CD14-positive monocyte (primary cell): ENCODE measurements around the gene THNSL1. TPM values are rescaled to one million over a fixed set of nuclear protein-coding genes. Genes with fewer than 3 reads are reported as not detected.

ENCODE experiments used
- DNase-seq, 3 donors: peaks; one replicate each; pipeline ENCODE4 v3.0.0-alpha.2; 2011 to 2022
- H2AFZ ChIP-seq: 2 replicates; pipeline ENCODE4 v1.6.0; 2012; ENCODE audit warnings: mild to moderate bottlenecking, low read depth, low read length, inconsistent platforms; ENCODE audit not compliant: insufficient read depth, poor library complexity, severe bottlenecking
- H3K27ac ChIP-seq, 2 donors: 1 replicate in 1 of 2; 2 replicates in 1 of 2; pipeline ENCODE4 v1.5.1; 2012 to 2013; ENCODE audit warnings: low read length in 2 of 2, control low read depth in 1 of 2, inconsistent platforms in 1 of 2, low read depth in 1 of 2, mild to moderate bottlenecking in 1 of 2
- H3K27me3 ChIP-seq, 2 donors: one replicate each; pipeline versions ENCODE4 v1.6.0 to v1.6.1; 2011 to 2013; ENCODE audit warnings: low read length in 2 of 2; ENCODE audit not compliant: control insufficient read depth in 2 of 2, insufficient read depth in 2 of 2
- H3K36me3 ChIP-seq, 2 donors: replicated peaks in 1 of 2; 1 replicate in 1 of 2; 2 replicates in 1 of 2; pipeline versions ENCODE4 v1.5.1 to v1.6.1; 2012 to 2013; ENCODE audit warnings: low read length in 2 of 2, control low read depth in 1 of 2, inconsistent platforms in 1 of 2, mild to moderate bottlenecking in 1 of 2; ENCODE audit not compliant: insufficient read depth in 2 of 2, control insufficient read depth in 1 of 2
- H3K4me1 ChIP-seq, 2 donors: 1 replicate in 1 of 2; 2 replicates in 1 of 2; pipeline versions ENCODE4 v1.5.1 to v1.6.1; 2012 to 2013; ENCODE audit warnings: low read length in 2 of 2, control low read depth in 1 of 2, inconsistent platforms in 1 of 2, mild to moderate bottlenecking in 1 of 2, moderate library complexity in 1 of 2; ENCODE audit not compliant: insufficient read depth in 2 of 2, control insufficient read depth in 1 of 2
- H3K4me2 ChIP-seq: replicated peaks from 2 replicates; pipeline ENCODE3; 2012; ENCODE audit warnings: low read length, moderate library complexity, mild to moderate bottlenecking; ENCODE audit not compliant: poor library complexity, severe bottlenecking; ENCODE audit errors: extremely low read depth
- H3K4me3 ChIP-seq, 3 experiments: fragments of 200-600 bp in 1 of 3; sonication (generic) in 1 of 3; replicated peaks in 1 of 3; 1 replicate in 2 of 3; 2 replicates in 1 of 3; pipeline ENCODE4 v1.5.1; 2011 to 2013; ENCODE audit warnings: low read length in 3 of 3, mild to moderate bottlenecking in 3 of 3, control low read depth in 2 of 3, low read depth in 2 of 3, inconsistent platforms in 1 of 3, moderate library complexity in 1 of 3
- H3K79me2 ChIP-seq: 2 replicates; pipeline ENCODE4 v1.6.0; 2012; ENCODE audit warnings: mild to moderate bottlenecking, control low read depth, inconsistent platforms, low read length, moderate library complexity; ENCODE audit not compliant: insufficient read depth
- H3K9ac ChIP-seq: 2 replicates; pipeline ENCODE4 v1.6.0; 2017; ENCODE audit warnings: low read length, mild to moderate bottlenecking; ENCODE audit not compliant: insufficient read depth, poor library complexity, severe bottlenecking
- H3K9me3 ChIP-seq, 2 donors: replicated peaks in 1 of 2; 1 replicate in 1 of 2; 2 replicates in 1 of 2; pipeline versions ENCODE4 v1.5.1 to v1.6.1; 2012 to 2013; ENCODE audit warnings: low read length in 2 of 2, control low read depth in 1 of 2; ENCODE audit not compliant: control insufficient read depth in 1 of 2, insufficient read depth in 1 of 2
- H4K20me1 ChIP-seq: 2 replicates; pipeline ENCODE4 v1.6.0; 2012; ENCODE audit warnings: mild to moderate bottlenecking, low read length, control low read depth, moderate library complexity; ENCODE audit not compliant: insufficient read depth
- H3K27ac Mint-ChIP-seq, 7 donors: one replicate each; pipeline ENCODE4 v1.8.0; 2020; ENCODE audit warnings: mild to moderate bottlenecking in 7 of 7, mixed read lengths in 7 of 7, moderate library complexity in 6 of 7, inconsistent platforms in 2 of 7
- H3K27me3 Mint-ChIP-seq, 3 donors: one replicate each; pipeline ENCODE4 v1.8.0; 2021 to 2022; ENCODE audit warnings: low read depth in 3 of 3, mild to moderate bottlenecking in 3 of 3, mixed read lengths in 3 of 3, moderate library complexity in 3 of 3, inconsistent platforms in 1 of 3
- H3K36me3 Mint-ChIP-seq, 2 donors: one replicate each; pipeline ENCODE4 v1.8.0; 2020; ENCODE audit warnings: mixed read lengths in 2 of 2, inconsistent platforms in 1 of 2, mild to moderate bottlenecking in 1 of 2
- H3K4me1 Mint-ChIP-seq: one replicate; pipeline ENCODE4 v1.8.0; 2020; ENCODE audit warnings: mild to moderate bottlenecking, mixed read lengths
- H3K4me3 Mint-ChIP-seq, 2 donors: one replicate each; pipeline ENCODE4 v1.8.0; 2020; ENCODE audit warnings: mild to moderate bottlenecking in 2 of 2, mixed read lengths in 2 of 2, moderate library complexity in 1 of 2
- H3K9me3 Mint-ChIP-seq, 7 donors: one replicate each; pipeline ENCODE4 v1.8.0; 2020 to 2022; ENCODE audit warnings: mixed read lengths in 7 of 7, mild to moderate bottlenecking in 6 of 7, moderate library complexity in 6 of 7, inconsistent platforms in 2 of 7
- CTCF ChIP-seq: fragments of 200-600 bp; IDR thresholded peaks from one replicate; pipeline ENCODE4 v1.8.0; 2022; ENCODE audit warnings: antibody characterized with exemption, mild to moderate bottlenecking
- WGBS: methylation state at CpG from one replicate; pipeline ENCODE4 v1.1.5; 2013; ENCODE audit warnings: missing lambda C conversion rate; ENCODE audit not compliant: insufficient coverage; 5-methylcytosine and 5-hydroxymethylcytosine counted together
- intact Hi-C, 2 donors: fragments of 100-400 bp; cut with micrococcal nuclease; formaldehyde crosslinking; loops; one replicate each; pipeline versions ENCODE4 v1.15.0 to v1.15.1; 2023
- polyA plus RNA-seq, 3 donors: library from polyadenylated mRNA; depleted of rRNA in 1 of 3; unstranded in 2 of 3; stranded (reverse) in 1 of 3; fragments of 300-500 nt in 2 of 3; fragments of >200 nt in 1 of 3; fragmentation: Illumina TruSeq in 2 of 3; gene quantifications; 1 replicate in 2 of 3; 2 replicates in 1 of 3; pipeline ENCODE4 v1.2.3, GENCODE V29; 2012 to 2021

THNSL1 gene
- polyA plus RNA-seq, 3 donors: 0.03 to 0.13 TPM; not detected in 1

DNA sequence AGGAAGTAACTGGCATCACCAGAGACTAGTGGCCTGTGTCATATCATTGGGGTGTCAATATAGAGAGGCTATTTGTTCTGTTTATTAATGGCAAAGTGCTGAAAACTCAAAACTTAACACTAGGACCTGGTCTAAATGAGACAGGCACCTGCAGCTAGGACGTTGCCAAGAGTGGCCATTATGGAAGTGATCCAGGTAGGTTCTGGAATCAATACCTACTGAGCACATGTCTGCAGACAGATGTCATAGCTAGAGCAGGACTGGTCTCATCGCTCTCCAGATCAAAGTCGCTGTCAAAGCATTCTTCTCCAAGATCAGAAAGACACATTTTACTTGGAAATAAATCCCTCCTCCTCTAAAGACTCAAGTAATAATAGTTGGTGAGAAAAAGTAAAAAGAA, 40.3 kb downstream of the THNSL1 start:
- DNase-seq: no peak
- H3K27me3 Mint-ChIP-seq: peaks cover under 1 to 5% (median 3%) of the 10 kb centered on the region in 3 donors
- intact Hi-C loops: no loop called here

DNA sequence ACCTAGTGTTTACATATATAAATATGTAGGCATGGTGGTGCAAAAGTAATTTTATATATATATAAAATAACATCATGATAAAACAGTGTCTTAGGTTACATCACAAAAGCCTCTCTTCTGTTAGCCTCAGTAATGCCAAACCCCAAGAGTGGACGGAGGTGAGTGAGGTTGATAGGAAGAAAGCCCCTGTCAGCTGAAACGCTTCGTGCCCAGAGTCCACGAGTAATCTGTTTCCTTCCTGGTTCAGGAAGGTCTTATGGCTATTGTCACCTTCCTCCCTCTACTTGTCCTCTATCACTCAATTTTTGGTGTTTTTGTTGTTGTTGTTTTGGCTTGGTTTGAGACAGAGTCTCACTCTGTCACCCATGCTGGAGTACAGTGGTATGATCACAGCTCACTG, 41.5 kb downstream of the THNSL1 start:
- intact Hi-C loops: no loop called here
- no CpG with 5 or more reads among the region's 4 CpGs for WGBS
- H3K36me3 ChIP-seq: no peaks in the 10 kb centered on the region
- Mint-ChIP-seq H3K9me3 (no peaks in the 10 kb centered on the region), H3K27ac (no peak overlapping the region), H3K36me3 (no peaks in the 10 kb centered on the region), H3K4me1 (peaks cover 4% of the 10 kb centered on the region), H3K4me3 (no peak overlapping the region), H3K27me3 (peaks cover 5 to 10% (median 6%) of the 10 kb centered on the region in 3 donors)
- TF ChIP-seq CTCF: no peak
- DNase-seq: no peak
- H3K27ac ChIP-seq: no peak overlapping the region
- H2AFZ ChIP-seq: no peak overlapping the region
- H3K4me2 ChIP-seq: no peak overlapping the region
- H3K79me2 ChIP-seq: no peaks in the 10 kb centered on the region
- H3K4me1 ChIP-seq: no peaks in the 10 kb centered on the region
- no peak overlapping the region for H3K9ac ChIP-seq
- H3K27me3 ChIP-seq: no peaks in the 10 kb centered on the region
- H3K4me3 ChIP-seq: no peak overlapping the region
- no peaks in the 10 kb centered on the region for H4K20me1 ChIP-seq
- H3K9me3 ChIP-seq: no peaks in the 10 kb centered on the region

More for the DNA sequence above, 40.3 kb downstream of the THNSL1 start:
- TF ChIP-seq CTCF: no peak
- Histone ChIP-seq H2AFZ (no peak overlapping the region), H3K27ac (no peak overlapping the region), H3K79me2 (no peaks in the 10 kb centered on the region), H3K4me3 (no peak overlapping the region), H3K4me1 (no peaks in the 10 kb centered on the region), H3K36me3 (no peaks in the 10 kb centered on the region), H3K9ac (no peak overlapping the region), H3K27me3 (no peaks in the 10 kb centered on the region), H4K20me1 (no peaks in the 10 kb centered on the region), H3K4me2 (no peak overlapping the region), H3K9me3 (no peaks in the 10 kb centered on the region)
- H3K36me3 Mint-ChIP-seq: no peaks in the 10 kb centered on the region
- no peaks in the 10 kb centered on the region for H3K9me3 Mint-ChIP-seq
- H3K27ac Mint-ChIP-seq: no peak overlapping the region
- H3K4me3 Mint-ChIP-seq: no peak overlapping the region
- no peaks in the 10 kb centered on the region for H3K4me1 Mint-ChIP-seq
- no CpG with 5 or more reads among the region's 3 CpGs for WGBS
